ENCODE data around the gene VAC14. TPM values are rescaled to one million over a fixed set of nuclear protein-coding genes. Genes with fewer than 3 reads are reported as not detected.

The VAC14 gene
- total RNA-seq, 1 experiment from 2014 or later = 65.5 TPM

DNA sequence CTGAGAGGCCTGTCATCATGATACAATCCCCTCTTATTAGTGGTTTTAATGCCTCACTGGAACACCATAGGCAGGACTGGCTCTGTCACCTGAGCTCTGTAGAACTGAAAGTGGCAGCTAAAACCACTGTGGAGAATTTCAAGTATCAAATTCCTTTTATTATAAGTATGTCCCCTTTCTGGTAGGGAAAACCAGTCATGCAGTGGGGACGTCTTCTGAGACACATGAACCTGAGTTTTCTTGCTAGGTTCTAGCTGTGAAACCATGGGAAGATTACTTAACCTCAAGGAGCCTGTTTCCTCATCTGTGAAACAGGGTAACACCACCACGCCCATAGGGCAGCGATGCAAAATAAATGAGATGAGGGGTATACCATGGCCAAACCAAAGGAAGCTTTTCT lies 4.7 kb downstream of the VAC14 start:
- peaks cover 88% of the 10 kb centered on the region for H3K79me2 ChIP-seq (ENCODE audit: low read length)
- no peaks in the 10 kb centered on the region for H3K9me3 ChIP-seq (ENCODE audit: low read length)
- POLR2A ChIA-PET (ENCODE audit: unreplicated experiment) = no interaction called here
- H3K4me1 ChIP-seq (ENCODE audit: insufficient read depth, low read length) = peaks cover 13% of the 10 kb centered on the region; the same call in 1 of the 2 replicates
- no TSS peak for BruUV-seq (replicated peaks)
- TF ChIP-seq, protein P1, sequence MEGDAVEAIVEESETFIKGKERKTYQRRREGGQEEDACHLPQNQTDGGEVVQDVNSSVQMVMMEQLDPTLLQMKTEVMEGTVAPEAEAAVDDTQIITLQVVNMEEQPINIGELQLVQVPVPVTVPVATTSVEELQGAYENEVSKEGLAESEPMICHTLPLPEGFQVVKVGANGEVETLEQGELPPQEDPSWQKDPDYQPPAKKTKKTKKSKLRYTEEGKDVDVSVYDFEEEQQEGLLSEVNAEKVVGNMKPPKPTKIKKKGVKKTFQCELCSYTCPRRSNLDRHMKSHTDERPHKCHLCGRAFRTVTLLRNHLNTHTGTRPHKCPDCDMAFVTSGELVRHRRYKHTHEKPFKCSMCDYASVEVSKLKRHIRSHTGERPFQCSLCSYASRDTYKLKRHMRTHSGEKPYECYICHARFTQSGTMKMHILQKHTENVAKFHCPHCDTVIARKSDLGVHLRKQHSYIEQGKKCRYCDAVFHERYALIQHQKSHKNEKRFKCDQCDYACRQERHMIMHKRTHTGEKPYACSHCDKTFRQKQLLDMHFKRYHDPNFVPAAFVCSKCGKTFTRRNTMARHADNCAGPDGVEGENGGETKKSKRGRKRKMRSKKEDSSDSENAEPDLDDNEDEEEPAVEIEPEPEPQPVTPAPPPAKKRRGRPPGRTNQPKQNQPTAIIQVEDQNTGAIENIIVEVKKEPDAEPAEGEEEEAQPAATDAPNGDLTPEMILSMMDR (conservative IDR thresholded peaks at IDR 0.05; ENCODE audit: low read depth, low read length) = no peak
- TF ChIP-seq EZH2phosphoT487 (IDR thresholded peaks at IDR 0.05; ENCODE audit: borderline replicate concordance, low read length) (no peak), EZH2 (IDR thresholded peaks at IDR 0.05; ENCODE audit: low read length, unreplicated experiment) (no peak)
- no peak overlapping the region for H3K9ac ChIP-seq (ENCODE audit: low read length)
- H3K9me2 ChIP-seq (replicated peaks; ENCODE audit: low read length) = no peaks in the 10 kb centered on the region
- no peak overlapping the region for H2AFZ ChIP-seq (ENCODE audit: low read length)
- no peaks in the 10 kb centered on the region for H3K27me3 ChIP-seq (ENCODE audit: low read length)
- H3K4me2 ChIP-seq (ENCODE audit: low read length) = no peak overlapping the region
- no peaks in the 10 kb centered on the region for H3F3A ChIP-seq (ENCODE audit: low read length, unreplicated experiment)
- no peaks in the 10 kb centered on the region for H3K36me3 ChIP-seq (ENCODE audit: low read depth, low read length)
- intact Hi-C loops (cut with micrococcal nuclease) = no loop called here
- no peak for DNase-seq
- H4K20me1 ChIP-seq (ENCODE audit: low read length) = no peaks in the 10 kb centered on the region
- no peak overlapping the region for H3K27ac ChIP-seq (ENCODE audit: low read length)
- CTCF ChIA-PET = no interaction called here
- no peak for ATAC-seq
- H3K4me3 ChIP-seq (ENCODE audit: low read length) = no peak overlapping the region

DNA sequence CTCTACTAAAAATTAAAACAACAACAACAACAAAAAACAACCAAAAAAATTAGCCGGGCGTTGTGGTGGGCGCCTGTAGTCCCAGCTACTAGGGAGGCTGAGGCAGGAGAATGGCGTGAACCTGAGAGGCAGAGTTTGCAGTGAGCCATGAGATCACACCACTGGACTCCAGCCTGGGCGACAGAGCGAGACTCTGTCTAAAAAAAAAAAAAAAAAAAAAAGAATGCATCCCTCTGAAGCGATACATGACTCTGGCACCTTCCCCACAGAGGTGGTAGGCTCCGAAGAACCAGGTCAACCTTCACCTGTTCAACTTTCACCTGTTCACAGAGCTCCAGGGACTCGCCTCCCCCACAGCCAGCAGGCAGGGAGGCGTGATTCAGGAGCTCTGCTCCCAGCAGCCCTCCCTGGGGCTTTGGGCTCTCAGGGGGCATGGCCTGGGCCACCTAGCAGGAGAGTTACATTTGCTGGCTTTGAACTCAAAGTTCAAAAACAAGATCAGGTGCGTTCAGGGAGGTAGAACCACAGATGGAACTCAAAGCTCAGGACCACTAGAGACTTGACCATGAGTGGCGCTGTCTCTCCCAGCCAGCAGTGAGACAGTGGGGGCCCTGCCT lies 5.6 kb downstream of the VAC14 start:
- DNase-seq (no peak), ATAC-seq (no peak)
- BruUV-seq (replicated peaks) = no TSS peak
- Histone ChIP-seq H3K4me3 (ENCODE audit: low read length) (no peak overlapping the region), H3K27me3 (ENCODE audit: low read length) (no peaks in the 10 kb centered on the region), H3K9ac (ENCODE audit: low read length) (no peak overlapping the region), H2AFZ (ENCODE audit: low read length) (no peak overlapping the region), H3K4me1 (ENCODE audit: insufficient read depth, low read length) (peaks cover 13% of the 10 kb centered on the region; the same call in 1 of the 2 replicates), H3K9me3 (ENCODE audit: low read length) (no peaks in the 10 kb centered on the region), H3K4me2 (ENCODE audit: low read length) (no peak overlapping the region), H3K79me2 (ENCODE audit: low read length) (peaks cover 84% of the 10 kb centered on the region), H4K20me1 (ENCODE audit: low read length) (no peaks in the 10 kb centered on the region), H3K36me3 (ENCODE audit: low read depth, low read length) (no peaks in the 10 kb centered on the region), H3F3A (ENCODE audit: low read length, unreplicated experiment) (no peaks in the 10 kb centered on the region), H3K27ac (ENCODE audit: low read length) (no peak overlapping the region), H3K9me2 (replicated peaks; ENCODE audit: low read length) (no peaks in the 10 kb centered on the region)
- ChIA-PET POLR2A (ENCODE audit: unreplicated experiment) (no interaction called here), CTCF (no interaction called here)
- no peak for TF ChIP-seq EZH2phosphoT487 (IDR thresholded peaks at IDR 0.05; ENCODE audit: borderline replicate concordance, low read length)
- TF ChIP-seq EZH2 (IDR thresholded peaks at IDR 0.05; ENCODE audit: low read length, unreplicated experiment) = no peak
- TF ChIP-seq, protein P1 (conservative IDR thresholded peaks at IDR 0.05; ENCODE audit: low read depth, low read length) = no peak
- intact Hi-C loops (cut with micrococcal nuclease) = no loop called here

- H3K4me2 ChIP-seq (ENCODE audit: low read length) = no peak overlapping the region
- no peaks in the 10 kb centered on the region for H3K9me2 ChIP-seq (replicated peaks; ENCODE audit: low read length)
- ChIA-PET CTCF (no interaction called here), POLR2A (ENCODE audit: unreplicated experiment) (no interaction called here)
- no peak overlapping the region for H2AFZ ChIP-seq (ENCODE audit: low read length)
- ATAC-seq (no peak), DNase-seq (no peak)
- H3K4me3 ChIP-seq (ENCODE audit: low read length) = no peak overlapping the region
- no peak overlapping the region for H3K9ac ChIP-seq (ENCODE audit: low read length)
- H3F3A ChIP-seq (ENCODE audit: low read length, unreplicated experiment) = no peaks in the 10 kb centered on the region
- intact Hi-C loops (cut with micrococcal nuclease) = no loop called here
- H4K20me1 ChIP-seq (ENCODE audit: low read length) = no peaks in the 10 kb centered on the region
- no peaks in the 10 kb centered on the region for H3K36me3 ChIP-seq (ENCODE audit: low read depth, low read length)
- TF ChIP-seq EZH2 (IDR thresholded peaks at IDR 0.05; ENCODE audit: low read length, unreplicated experiment) = no peak
- TF ChIP-seq EZH2phosphoT487 (IDR thresholded peaks at IDR 0.05; ENCODE audit: borderline replicate concordance, low read length) = no peak
- TF ChIP-seq, protein P1 (conservative IDR thresholded peaks at IDR 0.05; ENCODE audit: low read depth, low read length) = no peak
- no TSS peak for BruUV-seq (replicated peaks)
- no peaks in the 10 kb centered on the region for H3K9me3 ChIP-seq (ENCODE audit: low read length)
- no peak overlapping the region for H3K27ac ChIP-seq (ENCODE audit: low read length)
- H3K27me3 ChIP-seq (ENCODE audit: low read length) = no peaks in the 10 kb centered on the region
- peaks cover 70% of the 10 kb centered on the region for H3K79me2 ChIP-seq (ENCODE audit: low read length)
- peaks cover 1% of the 10 kb centered on the region; the same call in 1 of the 2 replicates for H3K4me1 ChIP-seq (ENCODE audit: insufficient read depth, low read length)
Measured at GRCh38 chr16:70793851-70794502, 7.0 kb downstream of the VAC14 start.
